ENCODE data around the gene RCC1.
"Not testable (repeated sequence)": the region's sequence is repeated elsewhere in the genome, so short reads cannot be mapped to it uniquely, and the experiment has no call there.

RCC1 gene

DNA sequence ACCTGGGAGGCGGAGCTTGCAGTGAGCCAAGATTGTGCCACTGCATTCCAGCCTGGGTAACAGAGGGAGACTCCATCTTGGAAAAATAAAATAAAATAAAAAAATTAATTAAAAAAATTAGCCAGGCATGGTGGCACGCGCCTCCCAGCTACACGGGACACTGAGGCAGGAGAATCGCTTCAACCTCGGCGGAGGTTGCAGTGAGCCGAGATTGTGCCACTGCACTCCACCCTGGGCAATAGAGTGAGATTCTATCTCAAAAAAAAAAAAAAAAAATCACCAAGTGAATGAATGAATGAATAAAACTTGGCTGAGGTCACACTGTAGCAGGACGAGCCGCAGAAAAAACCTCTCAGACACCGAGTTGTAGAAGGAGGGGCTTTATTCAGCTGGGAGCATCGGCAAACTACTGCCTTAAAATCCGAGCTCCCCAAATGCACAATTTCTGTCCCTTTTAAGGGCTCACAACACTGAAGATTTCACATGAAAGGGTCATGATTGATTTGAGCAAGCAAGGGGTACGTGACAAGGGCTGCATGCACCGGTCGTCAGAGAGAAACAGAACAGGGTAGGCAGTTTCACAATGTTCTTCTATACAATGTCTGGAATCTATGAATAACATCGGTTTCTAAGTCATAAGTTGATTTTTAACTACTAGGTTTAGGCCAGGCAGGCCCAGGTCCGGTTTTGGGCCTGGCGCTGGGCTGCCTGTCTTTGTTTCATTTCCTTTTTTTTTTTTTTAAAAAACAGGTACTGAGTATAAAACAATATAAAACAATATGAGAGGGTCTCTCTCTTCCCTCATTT, 80.9 kb downstream of the RCC1 start:
- not testable (repeated sequence) for H3K36me3 ChIP-seq (ENCODE audit: control insufficient read depth, insufficient read depth, low read length); H3K4me3 ChIP-seq (ENCODE audit: low read length); H3K4me1 ChIP-seq (ENCODE audit: control insufficient read depth, insufficient read depth, low read length); H3K27me3 ChIP-seq (ENCODE audit: control insufficient read depth, insufficient read depth, low read length); H3K27ac ChIP-seq (ENCODE audit: low read depth, low read length); H3K9ac ChIP-seq (ENCODE audit: low read length)
